SK-N-MC (cell line): ENCODE results near the gene CEP78.

Experiments
- DNase-seq: peaks from one replicate; pipeline ENCODE4 v3.0.0-alpha.2; 2011; ENCODE audit warnings: low read depth, low spot score
- H3K27ac ChIP-seq: fragments of 200-600 bp; sonication (generic); 2 replicates; pipeline ENCODE4 v1.5.1; 2016; ENCODE audit warnings: mixed run types
- H3K36me3 ChIP-seq: fragments of 200-600 bp; sonication (generic); 2 replicates; pipeline ENCODE4 v1.6.1; 2017; ENCODE audit warnings: antibody characterized with exemption, low read length, mixed read lengths; ENCODE audit not compliant: insufficient read depth
- H3K4me3 ChIP-seq: fragments of 200-600 bp; sonication (generic); 2 replicates; pipeline ENCODE4 v1.5.1; 2016
- H3K9ac ChIP-seq: fragments of 200-600 bp; sonication (generic); 2 replicates; pipeline ENCODE4 v1.8.0; 2017; ENCODE audit warnings: mixed run types, mixed read lengths; ENCODE audit not compliant: insufficient read length
- H3K9me3 ChIP-seq: fragments of 200-600 bp; sonication (generic); 2 replicates; pipeline ENCODE4 v1.6.1; 2017; ENCODE audit warnings: low read depth, mild to moderate bottlenecking, antibody characterized with exemption, low read length, moderate library complexity, mixed read lengths
- EZH2 ChIP-seq: fragments of 200-600 bp; sonication (generic); IDR thresholded peaks from one replicate; pipeline ENCODE4 v1.6.1; 2017; ENCODE audit warnings: antibody characterized with exemption
- FOXP2 ChIP-seq: optimal IDR thresholded peaks from 2 replicates; pipeline ENCODE3; 2011; ENCODE audit warnings: mild to moderate bottlenecking, moderate library complexity; ENCODE audit not compliant: insufficient read depth; ENCODE audit errors: extremely low read length, control extremely low read depth
- POLR2AphosphoS5 ChIP-seq: IDR thresholded peaks from 2 replicates; pipeline ENCODE4 v1.6.1; 2012; ENCODE audit warnings: mild to moderate bottlenecking, low read depth, low read length, borderline replicate concordance

CEP78 gene

GRCh38 chr9:78314953-78315870 is 79.3 kb downstream of the CEP78 start:
- DNase-seq, result no peak
- no peak overlapping the region for H3K9ac ChIP-seq
- H3K27ac ChIP-seq, result no peak overlapping the region
- no peaks in the 10 kb centered on the region for H3K9me3 ChIP-seq
- no peak overlapping the region for H3K4me3 ChIP-seq
- TF ChIP-seq POLR2AphosphoS5 (no peak), EZH2 (no peak), FOXP2 (no peak)
- peaks cover 95% of the 10 kb centered on the region for H3K36me3 ChIP-seq

GRCh38 chr9:78316166-78316892 is 80.5 kb downstream of the CEP78 start:
- no peak overlapping the region for H3K4me3 ChIP-seq
- H3K9me3 ChIP-seq, result no peaks in the 10 kb centered on the region
- TF ChIP-seq EZH2, result no peak
- H3K27ac ChIP-seq, result no peak overlapping the region
- peaks cover 95% of the 10 kb centered on the region for H3K36me3 ChIP-seq
- H3K9ac ChIP-seq, result no peak overlapping the region
- no peak for DNase-seq

GRCh38 chr9:78319197-78320029 is 83.5 kb downstream of the CEP78 start:
- no peak for DNase-seq
- Histone ChIP-seq H3K36me3 (peaks cover 94% of the 10 kb centered on the region), H3K9me3 (no peaks in the 10 kb centered on the region), H3K9ac (no peak overlapping the region), H3K27ac (no peak overlapping the region), H3K4me3 (no peak overlapping the region)
- TF ChIP-seq FOXP2 (no peak), EZH2 (no peak), POLR2AphosphoS5 (0 out of 2 replicates have a peak, but pooled peaks have one; percentile 10)

- Histone ChIP-seq H3K36me3 (peaks cover 93% of the 10 kb centered on the region), H3K9me3 (no peaks in the 10 kb centered on the region), H3K9ac (no peak overlapping the region), H3K27ac (no peak overlapping the region), H3K4me3 (no peak overlapping the region)
- TF ChIP-seq POLR2AphosphoS5 (no peak), EZH2 (no peak), FOXP2 (no peak)
- no peak for DNase-seq
These were observed 84.3 kb downstream of the CEP78 start for GRCh38 chr9:78320030-78320693.

GRCh38 chr9:78320875-78321496 is 85.1 kb downstream of the CEP78 start:
- peaks cover 91% of the 10 kb centered on the region for H3K36me3 ChIP-seq
- no peaks in the 10 kb centered on the region for H3K9me3 ChIP-seq
- DNase-seq, result no peak
- H3K4me3 ChIP-seq, result no peak overlapping the region
- H3K9ac ChIP-seq, result no peak overlapping the region
- H3K27ac ChIP-seq, result no peak overlapping the region
- TF ChIP-seq EZH2, result no peak
- TF ChIP-seq POLR2AphosphoS5, result no peak
- TF ChIP-seq FOXP2, result no peak

GRCh38 chr9:78321505-78321904 is 85.6 kb downstream of the CEP78 start:
- TF ChIP-seq POLR2AphosphoS5 (no peak), FOXP2 (no peak), EZH2 (no peak)
- peaks cover 91% of the 10 kb centered on the region for H3K36me3 ChIP-seq
- no peak overlapping the region for H3K27ac ChIP-seq
- H3K9ac ChIP-seq, result no peak overlapping the region
- no peak for DNase-seq
- no peak overlapping the region for H3K4me3 ChIP-seq
- no peaks in the 10 kb centered on the region for H3K9me3 ChIP-seq

GRCh38 chr9:78324068-78324650 is 88.3 kb downstream of the CEP78 start:
- H3K27ac ChIP-seq, result peak overlapping the region; percentile 96
- H3K36me3 ChIP-seq, result peaks cover 89% of the 10 kb centered on the region
- peak overlapping the region; percentile 69 for H3K4me3 ChIP-seq
- no peak for TF ChIP-seq POLR2AphosphoS5
- no peaks in the 10 kb centered on the region for H3K9me3 ChIP-seq
- DNase-seq, result no peak
- H3K9ac ChIP-seq, result no peak overlapping the region
